ENCODE data around the gene EHMT1. TPM values are rescaled to one million over a fixed set of nuclear protein-coding genes. Genes with fewer than 3 reads are reported as not detected.

EHMT1 gene
- total RNA-seq, 4 donors from 2014 or later, result 96.4 to 136 (median 118) TPM

DNA sequence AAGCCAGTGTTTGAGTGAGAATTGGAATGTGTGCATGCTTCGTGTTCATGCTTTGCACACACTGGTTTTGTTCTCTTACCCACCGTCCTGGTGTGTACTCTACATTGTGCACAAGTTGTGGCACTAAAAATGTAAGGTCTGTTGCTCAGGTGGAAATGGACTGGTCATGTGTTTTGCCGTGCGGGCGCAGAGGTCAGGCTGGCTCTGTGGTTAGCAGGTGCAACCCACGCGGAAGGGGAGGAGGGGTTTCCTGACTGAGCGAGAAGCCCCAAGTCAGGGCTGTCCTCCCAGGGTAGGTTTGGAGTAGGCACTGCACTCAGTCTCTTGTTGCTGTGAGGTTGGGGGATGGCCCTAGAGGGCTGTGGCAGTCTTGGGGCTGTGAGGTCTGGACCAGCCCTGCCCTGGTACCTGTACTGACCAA, 86.6 kb downstream of the EHMT1 start:
- no peaks in the 10 kb centered on the region for H3K27me3 ChIP-seq
- no peak for TF ChIP-seq EP300 (IDR thresholded peaks at IDR 0.05)
- TF ChIP-seq, protein P1, sequence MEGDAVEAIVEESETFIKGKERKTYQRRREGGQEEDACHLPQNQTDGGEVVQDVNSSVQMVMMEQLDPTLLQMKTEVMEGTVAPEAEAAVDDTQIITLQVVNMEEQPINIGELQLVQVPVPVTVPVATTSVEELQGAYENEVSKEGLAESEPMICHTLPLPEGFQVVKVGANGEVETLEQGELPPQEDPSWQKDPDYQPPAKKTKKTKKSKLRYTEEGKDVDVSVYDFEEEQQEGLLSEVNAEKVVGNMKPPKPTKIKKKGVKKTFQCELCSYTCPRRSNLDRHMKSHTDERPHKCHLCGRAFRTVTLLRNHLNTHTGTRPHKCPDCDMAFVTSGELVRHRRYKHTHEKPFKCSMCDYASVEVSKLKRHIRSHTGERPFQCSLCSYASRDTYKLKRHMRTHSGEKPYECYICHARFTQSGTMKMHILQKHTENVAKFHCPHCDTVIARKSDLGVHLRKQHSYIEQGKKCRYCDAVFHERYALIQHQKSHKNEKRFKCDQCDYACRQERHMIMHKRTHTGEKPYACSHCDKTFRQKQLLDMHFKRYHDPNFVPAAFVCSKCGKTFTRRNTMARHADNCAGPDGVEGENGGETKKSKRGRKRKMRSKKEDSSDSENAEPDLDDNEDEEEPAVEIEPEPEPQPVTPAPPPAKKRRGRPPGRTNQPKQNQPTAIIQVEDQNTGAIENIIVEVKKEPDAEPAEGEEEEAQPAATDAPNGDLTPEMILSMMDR (IDR thresholded peaks at IDR 0.05), result no peak
- no peak for TF ChIP-seq POLR2A (IDR thresholded peaks at IDR 0.05)
- peaks cover 0 to 38% (median 11%) of the 10 kb centered on the region in 4 donors for H3K4me1 ChIP-seq
- peaks cover 0 to 14% (median 0%) of the 10 kb centered on the region in 4 donors for H3K9me3 ChIP-seq
- 73 to 82% methylated on average over 8 of the region's 8 CpGs for WGBS, 2 donors
- DNase-seq (ENCODE audit: low spot score in 2 of 2), result no peak
- no peak overlapping the region for H3K4me3 ChIP-seq
- H3K36me3 ChIP-seq, result peaks cover 0 to 7% (median 0%) of the 10 kb centered on the region in 3 donors
- no peak overlapping the region for H3K27ac ChIP-seq

DNA sequence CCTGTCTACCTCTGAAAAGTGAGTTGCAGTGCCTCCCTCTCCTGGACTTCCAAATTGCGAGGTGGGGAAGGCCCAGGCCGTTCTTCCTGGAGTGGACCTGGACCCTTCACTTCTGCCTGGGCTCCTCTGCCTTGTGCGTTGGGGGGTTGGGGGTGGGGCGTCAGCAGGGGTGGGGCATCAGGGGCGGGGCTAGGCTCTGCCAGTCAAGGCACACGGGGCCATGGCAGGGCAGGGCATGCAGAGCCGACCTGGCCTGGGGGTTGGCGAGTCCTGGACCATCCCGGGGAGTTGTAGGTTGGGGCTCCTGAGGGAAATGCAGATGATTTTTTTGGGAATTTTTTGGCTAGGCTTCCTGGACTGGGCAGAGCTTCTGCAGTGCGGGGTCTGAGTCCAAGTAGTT, 87.1 kb downstream of the EHMT1 start:
- 62 to 73% methylated on average over 6 to 10 of the region's 10 CpGs for WGBS, 2 donors
- Histone ChIP-seq H3K4me1 (peaks cover 0 to 38% (median 11%) of the 10 kb centered on the region in 4 donors), H3K4me3 (no peak overlapping the region), H3K27me3 (no peaks in the 10 kb centered on the region), H3K36me3 (peaks cover 0 to 10% (median 0%) of the 10 kb centered on the region in 3 donors), H3K9me3 (peaks cover 0 to 14% (median 0%) of the 10 kb centered on the region in 4 donors), H3K27ac (no peak overlapping the region)
- TF ChIP-seq POLR2A (IDR thresholded peaks at IDR 0.05) (no peak), EP300 (IDR thresholded peaks at IDR 0.05) (no peak)
- TF ChIP-seq, protein P1 (IDR thresholded peaks at IDR 0.05), result no peak
- no peak for DNase-seq (ENCODE audit: low spot score in 2 of 2)

DNA sequence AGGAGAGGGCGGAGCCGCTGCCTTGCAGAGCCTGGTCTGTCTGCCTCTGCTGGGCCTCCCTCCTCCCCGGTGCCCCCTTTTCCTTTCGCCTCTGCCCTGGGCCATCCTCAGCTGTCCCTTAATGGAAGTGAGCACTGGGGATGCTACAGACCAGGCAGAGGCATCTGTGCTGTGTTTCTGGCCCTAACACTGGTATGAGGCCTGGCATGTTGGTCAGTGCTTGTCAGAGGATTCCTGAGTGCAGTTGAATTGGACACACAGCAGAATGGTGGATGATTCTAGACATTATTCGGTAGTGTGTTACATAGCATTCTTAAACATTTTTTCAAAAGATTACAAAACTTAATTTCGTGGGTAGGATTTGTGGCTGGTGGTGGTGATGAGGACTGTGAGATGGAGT, 88.6 kb downstream of the EHMT1 start:
- H3K27ac ChIP-seq, result no peak overlapping the region
- H3K36me3 ChIP-seq, result peaks cover 0 to 24% (median 0%) of the 10 kb centered on the region in 3 donors
- no peak overlapping the region for H3K4me3 ChIP-seq
- peaks cover 0 to 13% (median 0%) of the 10 kb centered on the region in 4 donors for H3K9me3 ChIP-seq
- DNase-seq (ENCODE audit: low spot score in 2 of 2), result no peak
- 91 to 92% methylated on average over 6 of the region's 6 CpGs for WGBS, 2 donors
- TF ChIP-seq, protein P1 (IDR thresholded peaks at IDR 0.05), result no peak
- TF ChIP-seq POLR2A (IDR thresholded peaks at IDR 0.05), result no peak
- H3K4me1 ChIP-seq, result peaks cover 0 to 38% (median 11%) of the 10 kb centered on the region in 4 donors
- H3K27me3 ChIP-seq, result no peaks in the 10 kb centered on the region

DNA sequence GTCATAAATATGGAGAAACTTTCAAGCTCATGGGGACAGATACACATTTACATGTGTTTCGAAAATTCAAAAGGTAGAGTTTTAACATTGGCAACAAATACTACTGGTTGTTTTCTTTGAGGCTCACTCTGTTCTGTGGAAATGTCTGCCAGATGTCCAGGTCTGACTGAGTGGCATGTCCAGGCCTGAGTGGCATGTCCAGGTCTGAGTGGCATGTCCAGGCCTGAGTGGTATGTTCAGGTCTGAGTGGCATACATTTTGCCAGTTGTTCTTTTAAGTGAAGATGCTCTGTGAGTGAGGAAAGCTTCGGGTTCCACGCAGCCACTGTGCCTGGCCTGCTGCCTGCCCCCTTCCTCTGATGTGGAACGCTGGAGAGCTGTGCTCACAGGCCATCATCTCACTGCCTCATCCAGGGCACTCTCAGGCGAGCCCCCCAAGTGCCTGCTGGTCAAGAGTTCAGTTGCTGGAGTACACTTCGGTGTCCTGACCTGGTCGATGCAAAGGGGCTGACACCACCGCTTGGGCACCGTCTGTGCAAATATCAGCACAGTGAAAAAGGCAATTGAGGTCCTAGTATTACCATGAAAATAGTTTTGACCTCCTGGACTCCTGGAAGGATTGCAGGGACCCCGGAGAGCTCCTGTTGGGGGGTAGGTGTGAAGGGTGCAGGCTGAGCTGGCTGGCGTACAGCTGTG, 89.9 kb downstream of the EHMT1 start:
- Histone ChIP-seq H3K27me3 (no peaks in the 10 kb centered on the region), H3K9me3 (no peaks in the 10 kb centered on the region), H3K36me3 (peaks cover 0 to 30% (median 0%) of the 10 kb centered on the region in 3 donors), H3K27ac (no peak overlapping the region), H3K4me3 (no peak overlapping the region), H3K4me1 (peaks cover 0 to 37% (median 11%) of the 10 kb centered on the region in 4 donors)
- DNase-seq (ENCODE audit: low spot score in 2 of 2), result no peak
- 92 to 93% methylated on average over 11 of the region's 11 CpGs for WGBS, 2 donors
- TF ChIP-seq, protein P1 (IDR thresholded peaks at IDR 0.05), result no peak
- TF ChIP-seq EP300 (IDR thresholded peaks at IDR 0.05) (no peak), POLR2A (IDR thresholded peaks at IDR 0.05) (no peak)

DNA sequence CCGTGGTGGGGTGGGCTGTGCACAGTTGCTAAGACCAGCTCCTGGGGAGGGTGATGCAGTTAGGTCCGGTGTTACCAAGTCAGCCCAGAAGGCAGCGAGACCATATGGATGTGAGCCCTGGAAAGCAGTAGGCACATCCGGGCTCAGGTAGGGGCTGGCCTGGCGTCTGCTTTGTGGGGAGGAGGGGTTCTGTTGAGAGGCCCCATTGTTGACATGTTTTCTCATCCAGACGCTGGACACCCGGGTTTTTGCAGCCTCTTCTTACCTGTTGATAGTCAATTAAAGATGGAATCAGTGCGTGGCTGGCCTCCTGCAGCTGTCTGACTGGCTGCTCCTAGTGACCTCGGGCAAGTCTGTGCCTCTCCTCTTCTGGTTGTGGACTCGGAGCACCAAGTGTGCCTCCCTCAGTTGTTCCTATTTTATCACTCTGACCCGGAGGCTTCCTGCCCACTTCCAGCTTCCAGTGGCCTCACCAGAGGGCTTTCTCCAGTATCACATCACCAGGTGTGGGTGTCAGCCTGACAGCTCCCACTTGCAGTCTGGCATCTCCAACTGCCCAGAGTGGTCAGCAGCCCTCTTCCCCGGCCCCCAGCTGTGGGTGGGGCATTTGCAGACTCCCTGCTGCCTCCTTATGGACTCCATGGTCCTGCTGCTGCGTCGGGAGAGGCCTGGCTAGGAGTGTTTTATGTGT, 90.8 kb downstream of the EHMT1 start:
- Histone ChIP-seq H3K27me3 (no peaks in the 10 kb centered on the region), H3K36me3 (peaks cover 0 to 39% (median 0%) of the 10 kb centered on the region in 3 donors), H3K27ac (no peak overlapping the region), H3K4me1 (peaks cover 0 to 31% (median 8%) of the 10 kb centered on the region in 4 donors), H3K9me3 (no peaks in the 10 kb centered on the region), H3K4me3 (no peak overlapping the region)
- DNase-seq (ENCODE audit: low spot score in 2 of 2), result no peak
- TF ChIP-seq EP300 (IDR thresholded peaks at IDR 0.05) (no peak), POLR2A (IDR thresholded peaks at IDR 0.05) (no peak)
- TF ChIP-seq, protein P1 (IDR thresholded peaks at IDR 0.05), result no peak
- WGBS, 2 donors, result 88% methylated on average over 14 of the region's 14 CpGs
